ENCODE measurements around the gene FAM228B. TPM values are rescaled to one million over a fixed set of nuclear protein-coding genes. Genes with fewer than 3 reads are reported as not detected.

Gene FAM228B
- total RNA-seq, 1 donor from 2014 or later, result 31.2 TPM

GRCh38 chr2:24083567-24084385 lies 39.5 kb upstream of the FAM228B start:
- peak; percentile 91 for DNase-seq (ENCODE audit: low spot score)
- H3K4me3 ChIP-seq, result peak overlapping the region; percentile 59
- peaks cover 8% of the 10 kb centered on the region for H3K79me2 ChIP-seq (ENCODE audit: low read depth)
- TF ChIP-seq EZH2phosphoT487 (IDR thresholded peaks at IDR 0.05), result no peak
- TF ChIP-seq, protein P1, sequence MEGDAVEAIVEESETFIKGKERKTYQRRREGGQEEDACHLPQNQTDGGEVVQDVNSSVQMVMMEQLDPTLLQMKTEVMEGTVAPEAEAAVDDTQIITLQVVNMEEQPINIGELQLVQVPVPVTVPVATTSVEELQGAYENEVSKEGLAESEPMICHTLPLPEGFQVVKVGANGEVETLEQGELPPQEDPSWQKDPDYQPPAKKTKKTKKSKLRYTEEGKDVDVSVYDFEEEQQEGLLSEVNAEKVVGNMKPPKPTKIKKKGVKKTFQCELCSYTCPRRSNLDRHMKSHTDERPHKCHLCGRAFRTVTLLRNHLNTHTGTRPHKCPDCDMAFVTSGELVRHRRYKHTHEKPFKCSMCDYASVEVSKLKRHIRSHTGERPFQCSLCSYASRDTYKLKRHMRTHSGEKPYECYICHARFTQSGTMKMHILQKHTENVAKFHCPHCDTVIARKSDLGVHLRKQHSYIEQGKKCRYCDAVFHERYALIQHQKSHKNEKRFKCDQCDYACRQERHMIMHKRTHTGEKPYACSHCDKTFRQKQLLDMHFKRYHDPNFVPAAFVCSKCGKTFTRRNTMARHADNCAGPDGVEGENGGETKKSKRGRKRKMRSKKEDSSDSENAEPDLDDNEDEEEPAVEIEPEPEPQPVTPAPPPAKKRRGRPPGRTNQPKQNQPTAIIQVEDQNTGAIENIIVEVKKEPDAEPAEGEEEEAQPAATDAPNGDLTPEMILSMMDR (IDR thresholded peaks at IDR 0.05), result no peak
- no peak for TF ChIP-seq EZH2 (IDR thresholded peaks at IDR 0.05)
- H3K36me3 ChIP-seq, result no peaks in the 10 kb centered on the region
- peak overlapping the region; percentile 93 for H3K4me3 Mint-ChIP-seq
- no peaks in the 10 kb centered on the region for H3K9me3 Mint-ChIP-seq
- peaks cover 6% of the 10 kb centered on the region for H3K27me3 Mint-ChIP-seq (ENCODE audit: insufficient read depth, low read depth)
- H4K20me1 ChIP-seq (ENCODE audit: low read depth), result no peaks in the 10 kb centered on the region
- H3K9me3 ChIP-seq (ENCODE audit: low read depth), result no peaks in the 10 kb centered on the region
- H2AFZ ChIP-seq (replicated peaks), result peak overlapping the region; percentile 91
- H3K36me3 Mint-ChIP-seq, result peaks cover 9% of the 10 kb centered on the region
- peak overlapping the region; percentile 64 for H3K9ac ChIP-seq
- H3K27ac ChIP-seq, result peak overlapping the region; percentile 96
- H3K4me2 ChIP-seq, result peak overlapping the region; percentile 78
- no peaks in the 10 kb centered on the region for H3K27me3 ChIP-seq
- H3K4me1 ChIP-seq, result peaks cover 12% of the 10 kb centered on the region
- peaks cover 20% of the 10 kb centered on the region for H3K4me1 Mint-ChIP-seq
- H3K27ac Mint-ChIP-seq, result peak overlapping the region; percentile 97
- peaks cover 31% of the 10 kb centered on the region for H3F3A ChIP-seq (ENCODE audit: low read depth)

GRCh38 chr2:24084386-24085199 lies 38.7 kb upstream of the FAM228B start, which contains the start of gene TP53I3:
Gene TP53I3, minus strand, starts transcription at chr2:24084834. Its CDS starts 508 bp downstream, at chr2:24084326.
- H3K36me3 ChIP-seq, result no peaks in the 10 kb centered on the region
- no peaks in the 10 kb centered on the region for H3K27me3 ChIP-seq
- peak within 1 kb of the TSS; percentile 78 for H3K4me2 ChIP-seq
- H3K9ac ChIP-seq, result peak within 1 kb of the TSS; percentile 64
- H3K9me3 ChIP-seq (ENCODE audit: low read depth), result no peaks in the 10 kb centered on the region
- peaks cover 30% of the 10 kb centered on the region for H3F3A ChIP-seq (ENCODE audit: low read depth)
- H4K20me1 ChIP-seq (ENCODE audit: low read depth), result no peaks in the 10 kb centered on the region
- TF ChIP-seq, protein P1 (IDR thresholded peaks at IDR 0.05), result peak; percentile 93
- TF ChIP-seq EZH2phosphoT487 (IDR thresholded peaks at IDR 0.05), result no peak
- peak within 1 kb of the TSS; percentile 91 for H2AFZ ChIP-seq (replicated peaks)
- Mint-ChIP-seq H3K4me3 (peak within 1 kb of the TSS; percentile 93), H3K27ac (peak within 1 kb of the TSS; percentile 97), H3K27me3 (ENCODE audit: insufficient read depth, low read depth) (peaks cover 6% of the 10 kb centered on the region), H3K9me3 (no peaks in the 10 kb centered on the region), H3K4me1 (peaks cover 20% of the 10 kb centered on the region), H3K36me3 (peaks cover 11% of the 10 kb centered on the region)
- H3K4me1 ChIP-seq, result peaks cover 12% of the 10 kb centered on the region
- peak within 1 kb of the TSS; percentile 59 for H3K4me3 ChIP-seq
- peak within 1 kb of the TSS; percentile 96 for H3K27ac ChIP-seq
- H3K79me2 ChIP-seq (ENCODE audit: low read depth), result peaks cover 8% of the 10 kb centered on the region
- peak; percentile 96 for DNase-seq (ENCODE audit: low spot score)

DNA sequence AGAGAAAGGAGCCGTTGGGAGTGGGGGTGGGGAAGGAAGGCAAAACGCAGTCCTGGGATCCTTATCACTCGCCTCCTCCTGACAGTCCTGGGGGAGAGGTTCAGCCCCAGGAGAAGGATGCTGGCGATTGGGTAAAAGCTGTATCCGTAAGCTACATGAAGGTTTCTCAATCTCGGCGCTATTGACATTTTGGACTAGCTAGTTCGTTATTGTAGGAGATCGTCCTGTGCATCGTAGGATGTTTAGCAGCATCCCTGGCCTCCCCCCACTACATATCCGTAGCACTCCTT lies 38.1 kb upstream of the FAM228B start:
- DNase-seq (ENCODE audit: low spot score), result no peak
- Histone ChIP-seq H4K20me1 (ENCODE audit: low read depth) (no peaks in the 10 kb centered on the region), H3K4me1 (peaks cover 12% of the 10 kb centered on the region), H3K27me3 (no peaks in the 10 kb centered on the region), H3K27ac (no peak overlapping the region), H3K79me2 (ENCODE audit: low read depth) (peaks cover 8% of the 10 kb centered on the region), H3F3A (ENCODE audit: low read depth) (peaks cover 30% of the 10 kb centered on the region), H3K9me3 (ENCODE audit: low read depth) (no peaks in the 10 kb centered on the region), H3K9ac (peak overlapping the region; percentile 56), H3K36me3 (no peaks in the 10 kb centered on the region), H2AFZ (replicated peaks) (peak overlapping the region; percentile 91), H3K4me3 (peak overlapping the region; percentile 59), H3K4me2 (peak overlapping the region; percentile 78)
- peaks cover 5% of the 10 kb centered on the region for H3K27me3 Mint-ChIP-seq (ENCODE audit: insufficient read depth, low read depth)
- TF ChIP-seq, protein P1 (IDR thresholded peaks at IDR 0.05), result no peak
- no peak for TF ChIP-seq EZH2 (IDR thresholded peaks at IDR 0.05)
- no peak for TF ChIP-seq EZH2phosphoT487 (IDR thresholded peaks at IDR 0.05)
- H3K9me3 Mint-ChIP-seq, result no peaks in the 10 kb centered on the region
- H3K27ac Mint-ChIP-seq, result peak overlapping the region; percentile 97
- H3K4me3 Mint-ChIP-seq, result peak overlapping the region; percentile 93
- peaks cover 20% of the 10 kb centered on the region for H3K4me1 Mint-ChIP-seq
- peaks cover 11% of the 10 kb centered on the region for H3K36me3 Mint-ChIP-seq

Data from neural progenitor cell (in vitro differentiated cells).